ENCODE data around the gene IL24.
A peak's percentile ranks its signal among the peaks of the same experiment; 100 is the strongest.
"Not testable (repeated sequence)": the region's sequence is repeated elsewhere in the genome, so short reads cannot be mapped to it uniquely, and the experiment has no call there.

IL24 gene

DNA sequence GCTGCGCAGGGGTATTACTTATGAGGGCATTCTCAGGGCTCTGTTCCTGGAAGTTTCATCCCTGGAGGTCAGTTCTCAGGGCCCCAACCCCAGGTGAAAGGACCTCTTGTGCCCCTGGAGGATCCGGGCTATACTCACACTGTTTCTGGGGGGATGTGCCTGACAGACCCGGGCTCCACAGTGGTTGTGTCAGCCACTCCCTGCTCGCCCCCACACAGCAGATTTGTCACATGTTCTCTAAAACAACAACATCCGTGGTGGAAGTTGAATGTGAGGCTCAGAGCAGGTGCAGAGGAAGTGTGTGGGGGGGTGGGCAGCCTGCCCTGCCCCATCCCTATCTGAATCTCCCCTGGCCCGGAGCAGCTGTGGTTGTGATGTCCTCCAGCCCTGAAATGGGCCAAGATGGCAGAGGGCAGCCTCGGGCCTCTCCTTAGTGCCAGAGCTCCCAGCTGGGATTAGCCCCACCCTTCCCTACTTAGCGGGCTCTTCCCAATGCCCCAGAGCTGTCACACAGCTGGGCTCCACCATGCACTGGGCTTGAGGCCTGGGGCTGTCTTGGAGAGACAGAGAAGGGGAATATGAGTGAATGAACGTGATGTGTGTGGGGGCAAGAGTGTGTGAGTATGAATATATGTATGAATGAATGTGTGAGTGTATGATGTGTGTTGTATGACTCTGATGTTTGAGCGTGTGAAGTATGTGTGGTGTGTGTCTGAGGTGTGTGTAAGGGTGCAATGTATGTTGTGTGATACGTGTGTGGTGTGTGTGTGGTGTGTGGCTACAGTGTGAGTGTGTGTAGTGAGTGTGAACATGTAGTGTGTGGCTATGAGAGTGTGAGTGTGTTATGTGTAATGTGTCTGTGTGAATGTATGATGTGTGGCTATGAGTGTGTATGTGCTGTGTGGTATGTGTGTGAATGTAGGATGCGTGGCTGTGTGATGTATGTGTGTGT is 26.0 kb downstream of the IL24 start:
- ATAC-seq (ENCODE audit: insufficient read depth, low read depth) (peak; percentile 88), DNase-seq (peak; percentile 93)
- Histone ChIP-seq H3K9ac (ENCODE audit: low read depth, low read length) (peak overlapping the region; percentile 74), H3K79me2 (ENCODE audit: insufficient read depth, low read length) (peaks cover 23% of the 10 kb centered on the region), H3K27ac (ENCODE audit: low read length) (peak overlapping the region; percentile 99), H2AFZ (ENCODE audit: low read depth, low read length) (peak overlapping the region; percentile 49), H3K4me1 (ENCODE audit: insufficient read depth, low read length) (peaks cover 65% of the 10 kb centered on the region), H3K4me2 (ENCODE audit: insufficient read depth, low read length) (peak overlapping the region; percentile 63), H3K27me3 (ENCODE audit: insufficient read depth, low read length, poor library complexity) (no peaks in the 10 kb centered on the region), H3K9me3 (ENCODE audit: insufficient read depth, low read length, severe bottlenecking) (no peaks in the 10 kb centered on the region), H3K4me3 (ENCODE audit: low read depth in 1 of 2, low read length in 2 of 2) (peak overlapping the region in 1 of 2 experiments; percentile 54; a peak in 2 of 4 replicates), H3K36me3 (ENCODE audit: insufficient read depth, low read length) (peaks cover 3% of the 10 kb centered on the region; the same call in 1 of the 2 replicates), H4K20me1 (ENCODE audit: insufficient read depth, low read length) (no peaks in the 10 kb centered on the region)
- no peak for TF ChIP-seq EZH2 (IDR thresholded peaks at IDR 0.05; ENCODE audit: borderline replicate concordance, low read depth, low read length, severe bottlenecking)
- TF ChIP-seq, protein P1, sequence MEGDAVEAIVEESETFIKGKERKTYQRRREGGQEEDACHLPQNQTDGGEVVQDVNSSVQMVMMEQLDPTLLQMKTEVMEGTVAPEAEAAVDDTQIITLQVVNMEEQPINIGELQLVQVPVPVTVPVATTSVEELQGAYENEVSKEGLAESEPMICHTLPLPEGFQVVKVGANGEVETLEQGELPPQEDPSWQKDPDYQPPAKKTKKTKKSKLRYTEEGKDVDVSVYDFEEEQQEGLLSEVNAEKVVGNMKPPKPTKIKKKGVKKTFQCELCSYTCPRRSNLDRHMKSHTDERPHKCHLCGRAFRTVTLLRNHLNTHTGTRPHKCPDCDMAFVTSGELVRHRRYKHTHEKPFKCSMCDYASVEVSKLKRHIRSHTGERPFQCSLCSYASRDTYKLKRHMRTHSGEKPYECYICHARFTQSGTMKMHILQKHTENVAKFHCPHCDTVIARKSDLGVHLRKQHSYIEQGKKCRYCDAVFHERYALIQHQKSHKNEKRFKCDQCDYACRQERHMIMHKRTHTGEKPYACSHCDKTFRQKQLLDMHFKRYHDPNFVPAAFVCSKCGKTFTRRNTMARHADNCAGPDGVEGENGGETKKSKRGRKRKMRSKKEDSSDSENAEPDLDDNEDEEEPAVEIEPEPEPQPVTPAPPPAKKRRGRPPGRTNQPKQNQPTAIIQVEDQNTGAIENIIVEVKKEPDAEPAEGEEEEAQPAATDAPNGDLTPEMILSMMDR (IDR thresholded peaks at IDR 0.05; ENCODE audit: borderline replicate concordance, extremely low read depth, low read length, poor library complexity, severe bottlenecking), result peak; percentile 48

DNA sequence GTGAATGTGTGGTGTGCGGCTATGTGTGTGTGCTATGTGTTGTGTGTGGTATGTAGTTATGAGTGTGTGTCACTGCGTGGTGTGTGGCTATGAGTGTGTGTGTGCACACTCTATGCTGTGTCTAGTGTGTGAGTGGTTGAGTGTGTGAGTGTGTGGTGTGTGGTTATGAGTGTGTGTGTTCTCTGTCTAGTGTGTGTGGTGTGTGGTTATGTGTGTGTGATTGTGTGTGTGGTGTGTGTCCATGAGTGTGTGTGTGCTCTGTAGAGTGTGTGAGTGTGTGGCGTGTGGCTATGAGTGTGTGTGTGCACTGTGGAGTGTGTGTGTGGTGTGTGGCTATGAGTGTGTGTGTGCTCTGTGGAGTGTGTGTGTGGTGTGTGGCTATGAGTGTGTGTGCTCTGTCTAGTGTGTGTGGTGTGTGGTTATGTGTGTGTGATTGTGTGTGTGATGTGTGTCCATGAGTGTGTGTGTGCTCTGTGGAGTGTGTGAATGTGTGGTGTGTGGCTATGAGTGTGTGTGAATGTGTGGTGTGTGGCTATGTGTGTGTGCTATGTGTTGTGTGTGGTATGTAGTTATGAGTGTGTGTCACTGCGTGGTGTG is 26.8 kb downstream of the IL24 start:
- H3K27me3 ChIP-seq (ENCODE audit: insufficient read depth, low read length, poor library complexity); ATAC-seq (ENCODE audit: insufficient read depth, low read depth); H2AFZ ChIP-seq (ENCODE audit: low read depth, low read length); H3K36me3 ChIP-seq (ENCODE audit: insufficient read depth, low read length); H3K9me3 ChIP-seq (ENCODE audit: insufficient read depth, low read length, severe bottlenecking); H4K20me1 ChIP-seq (ENCODE audit: insufficient read depth, low read length): not testable (repeated sequence)
- peak overlapping the region; percentile 74 for H3K9ac ChIP-seq (ENCODE audit: low read depth, low read length)
- DNase-seq, result peak; percentile 15
- peak overlapping the region; percentile 63 for H3K4me2 ChIP-seq (ENCODE audit: insufficient read depth, low read length)
- H3K4me3 ChIP-seq (ENCODE audit: low read depth in 1 of 2, low read length in 2 of 2), result peak overlapping the region in 1 of 2 experiments; percentile 54; a peak in 2 of 4 replicates
- peak overlapping the region; percentile 99 for H3K27ac ChIP-seq (ENCODE audit: low read length)
- peaks cover 58% of the 10 kb centered on the region for H3K4me1 ChIP-seq (ENCODE audit: insufficient read depth, low read length)
- H3K79me2 ChIP-seq (ENCODE audit: insufficient read depth, low read length), result peaks cover 22% of the 10 kb centered on the region

DNA sequence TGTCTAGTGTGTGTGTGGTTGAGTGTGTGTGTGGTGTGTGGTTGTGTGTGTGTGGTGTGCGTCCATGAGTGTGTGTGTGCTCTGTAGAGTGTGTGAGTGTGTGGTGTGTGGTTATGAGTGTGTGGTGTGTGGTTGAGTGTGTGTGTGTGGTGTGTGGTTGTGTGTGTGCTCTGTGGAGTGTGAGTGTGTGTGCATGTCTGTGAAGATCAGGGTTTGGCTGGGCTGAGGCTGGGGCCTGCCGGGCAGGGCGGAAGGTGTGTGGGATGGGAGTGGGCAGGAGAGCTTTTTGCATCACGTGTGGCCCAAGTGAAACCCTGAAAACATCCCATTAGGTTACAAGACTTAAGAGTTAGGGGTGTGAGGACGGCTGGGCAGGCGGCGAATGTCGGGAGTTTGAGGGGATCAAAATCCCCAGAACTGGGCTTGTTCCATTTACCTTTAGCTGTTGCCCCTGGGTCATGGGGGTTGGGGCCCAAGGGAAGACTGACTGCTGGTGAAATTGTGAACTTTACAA is 27.4 kb downstream of the IL24 start:
- TF ChIP-seq, protein P1 (IDR thresholded peaks at IDR 0.05; ENCODE audit: borderline replicate concordance, extremely low read depth, low read length, poor library complexity, severe bottlenecking), result no peak
- TF ChIP-seq EZH2 (IDR thresholded peaks at IDR 0.05; ENCODE audit: borderline replicate concordance, low read depth, low read length, severe bottlenecking), result no peak
- ATAC-seq (ENCODE audit: insufficient read depth, low read depth), result no peak
- Histone ChIP-seq H3K4me3 (ENCODE audit: low read depth in 1 of 2, low read length in 2 of 2) (no peak overlapping the region), H3K36me3 (ENCODE audit: insufficient read depth, low read length) (peaks cover 3% of the 10 kb centered on the region; the same call in 1 of the 2 replicates), H4K20me1 (ENCODE audit: insufficient read depth, low read length) (no peaks in the 10 kb centered on the region), H2AFZ (ENCODE audit: low read depth, low read length) (no peak overlapping the region), H3K79me2 (ENCODE audit: insufficient read depth, low read length) (peaks cover 19% of the 10 kb centered on the region), H3K4me2 (ENCODE audit: insufficient read depth, low read length) (no peak overlapping the region), H3K9me3 (ENCODE audit: insufficient read depth, low read length, severe bottlenecking) (no peaks in the 10 kb centered on the region), H3K27me3 (ENCODE audit: insufficient read depth, low read length, poor library complexity) (no peaks in the 10 kb centered on the region), H3K4me1 (ENCODE audit: insufficient read depth, low read length) (peaks cover 52% of the 10 kb centered on the region), H3K9ac (ENCODE audit: low read depth, low read length) (no peak overlapping the region), H3K27ac (ENCODE audit: low read length) (peak overlapping the region; percentile 99)
- no peak for DNase-seq
